B cell (primary cell): ENCODE measurements around the gene MRPS23. TPM values are rescaled to one million over a fixed set of nuclear protein-coding genes. Genes with fewer than 3 reads are reported as not detected.

Experiments used
- ATAC-seq: fragments of 200-7000 bp; cut with Tn5 transposase; one replicate; pipeline ENCODE4 v1.10.0; 2021; ENCODE audit warnings: low read depth, mild to moderate bottlenecking, moderate number of reproducible peaks, moderate library complexity
- CTCF ChIA-PET: fragments of 350-600 bp; sonication (Branson Sonifier 250); formaldehyde crosslinking; loops from one replicate; lab custom pipeline; 2021; ENCODE audit warnings: antibody characterized with exemption, inconsistent platforms; lab: Charles Lee
- POLR2A ChIA-PET: fragments of 350-600 bp; sonication (Branson Sonifier 250); formaldehyde crosslinking; loops from one replicate; lab custom pipeline; 2021; ENCODE audit warnings: antibody characterized with exemption; lab: Charles Lee
- DNase-seq: peaks from one replicate; pipeline ENCODE4 v3.0.0; 2013
- H2AFZ ChIP-seq: 2 replicates; pipeline ENCODE4 v1.6.1; 2012; ENCODE audit warnings: mild to moderate bottlenecking, low read depth, low read length; ENCODE audit not compliant: insufficient read depth, poor library complexity, severe bottlenecking
- H3K27ac ChIP-seq, 2 donors: 1 replicate in 1 of 2; 2 replicates in 1 of 2; pipeline ENCODE4 v1.5.1; 2012 to 2013; ENCODE audit warnings: low read length in 2 of 2, mild to moderate bottlenecking in 2 of 2, moderate library complexity in 1 of 2
- H3K27me3 ChIP-seq, 4 experiments: fragments of 200-600 bp in 1 of 4; sonication (generic) in 1 of 4; replicated peaks in 1 of 4; 1 replicate in 2 of 4; 2 replicates in 2 of 4; pipeline versions ENCODE4 v1.6.1 to v1.7.0; 2013 to 2016; ENCODE audit warnings: low read length in 3 of 4, mild to moderate bottlenecking in 2 of 4, mixed read lengths in 1 of 4, moderate library complexity in 1 of 4; ENCODE audit not compliant: insufficient read depth in 4 of 4, control insufficient read depth in 3 of 4; ENCODE audit errors: control extremely low read depth in 1 of 4
- H3K36me3 ChIP-seq, 2 experiments: replicated peaks in 1 of 2; 1 replicate in 1 of 2; 2 replicates in 1 of 2; pipeline versions ENCODE4 v1.6.1 to v1.7.1; 2013; ENCODE audit warnings: low read length in 1 of 2; ENCODE audit not compliant: insufficient read depth in 2 of 2, control insufficient read depth in 1 of 2; ENCODE audit errors: control extremely low read depth in 1 of 2, extremely low read depth in 1 of 2
- H3K4me1 ChIP-seq, 2 donors: fragments of 200-600 bp in 1 of 2; sonication (generic) in 1 of 2; 1 replicate in 1 of 2; 2 replicates in 1 of 2; pipeline versions ENCODE4 v1.5.1 to v1.6.1; 2013 to 2017; ENCODE audit warnings: low read length in 2 of 2; ENCODE audit not compliant: control insufficient read depth in 2 of 2, insufficient read depth in 2 of 2
- H3K4me2 ChIP-seq: replicated peaks from 2 replicates; pipeline ENCODE3; 2012; ENCODE audit warnings: mild to moderate bottlenecking, low read depth, low read length; ENCODE audit not compliant: poor library complexity, severe bottlenecking
- H3K4me3 ChIP-seq, 5 experiments: fragments of 200-600 bp in 1 of 5; sonication (generic) in 1 of 5; 1 replicate in 3 of 5; 2 replicates in 2 of 5; pipeline versions ENCODE4 v1.5.1 to v1.7.0; 2011 to 2016; ENCODE audit warnings: low read length in 4 of 5, mild to moderate bottlenecking in 4 of 5, low read depth in 2 of 5, control low read depth in 1 of 5, moderate library complexity in 1 of 5; ENCODE audit not compliant: insufficient read depth in 1 of 5; ENCODE audit errors: control extremely low read depth in 1 of 5, extremely low read depth in 1 of 5
- H3K79me2 ChIP-seq: fragments of 200-600 bp; sonication (generic); one replicate; pipeline ENCODE4 v1.6.0; 2016; ENCODE audit warnings: low read length; ENCODE audit not compliant: control insufficient read depth, insufficient read depth
- H3K9ac ChIP-seq: fragments of 200-600 bp; sonication (generic); 2 replicates; pipeline ENCODE4 v1.6.1; 2017; ENCODE audit warnings: mild to moderate bottlenecking, low read length, moderate library complexity
- H3K9me3 ChIP-seq, 3 donors: one replicate each; pipeline versions ENCODE4 v1.6.1 to v1.7.1; 2013; ENCODE audit warnings: low read length in 2 of 3; ENCODE audit not compliant: control insufficient read depth in 2 of 3, insufficient read depth in 1 of 3; ENCODE audit errors: control extremely low read depth in 1 of 3
- H4K20me1 ChIP-seq: 2 replicates; pipeline ENCODE4 v1.6.0; 2012; ENCODE audit warnings: mild to moderate bottlenecking, low read length; ENCODE audit not compliant: insufficient read depth, control insufficient read depth, poor library complexity, severe bottlenecking
- H3K27ac Mint-ChIP-seq: one replicate; pipeline ENCODE4 v1.8.0; 2021; ENCODE audit warnings: mixed read lengths
- H3K27me3 Mint-ChIP-seq: one replicate; pipeline ENCODE4 v1.8.0; 2021; ENCODE audit warnings: mixed read lengths
- H3K4me1 Mint-ChIP-seq: one replicate; pipeline ENCODE4 v1.8.0; 2021; ENCODE audit warnings: mixed read lengths
- H3K4me3 Mint-ChIP-seq: one replicate; pipeline ENCODE4 v1.8.0; 2021; ENCODE audit warnings: mixed read lengths
- H3K9me3 Mint-ChIP-seq: one replicate; pipeline ENCODE4 v1.8.0; 2022; ENCODE audit warnings: mixed read lengths; ENCODE audit not compliant: insufficient read depth
- CTCF ChIP-seq: fragments of 200-600 bp; IDR thresholded peaks from one replicate; pipeline ENCODE4 v1.8.0; 2022; ENCODE audit warnings: antibody characterized with exemption, mild to moderate bottlenecking
- EZH2 ChIP-seq: IDR thresholded peaks from 2 replicates; pipeline ENCODE4 v1.6.1; 2012; ENCODE audit warnings: borderline replicate concordance, low read depth, mild to moderate bottlenecking, moderate library complexity, low read length; ENCODE audit not compliant: insufficient read depth, poor library complexity, severe bottlenecking
- WGBS: methylation state at CpG from one replicate; pipeline ENCODE4 v1.1.5; 2013; ENCODE audit warnings: missing lambda C conversion rate; ENCODE audit not compliant: insufficient coverage; 5-methylcytosine and 5-hydroxymethylcytosine counted together
- intact Hi-C: fragments of 100-400 bp; cut with micrococcal nuclease; formaldehyde crosslinking; loops from one replicate; pipeline ENCODE4 v1.10.0; 2022
- polyA plus RNA-seq: library from polyadenylated mRNA; depleted of rRNA; stranded (reverse); fragments of >200 nt; gene quantifications from 2 replicates; pipeline ENCODE4 v1.2.3, GENCODE V29; 2012
- total RNA-seq, 2 donors: library from RNA; stranded (reverse); fragments of 120-200 nt in 1 of 2; gene quantifications; 1 replicate in 1 of 2; 2 replicates in 1 of 2; pipeline versions ENCODE4 v1.2.3 to v1.2.4, GENCODE V29; 2013 to 2022

Gene MRPS23
- total and polyA plus RNA-seq, 2 donors (not counting 1 experiment from before 2014, with no cell fraction given): 10.3 to 25.4 TPM

- Histone ChIP-seq H3K4me2 (no peak overlapping the region), H3K27me3 (peaks cover 0 to 64% (median 34%) of the 10 kb centered on the region in 4 experiments), H3K79me2 (no peaks in the 10 kb centered on the region), H3K4me1 (peaks cover 34 to 37% of the 10 kb centered on the region in 2 donors), H4K20me1 (no peaks in the 10 kb centered on the region), H3K9ac (no peak overlapping the region), H2AFZ (no peak overlapping the region), H3K4me3 (no peak overlapping the region), H3K9me3 (peaks cover 0 to 15% (median 0%) of the 10 kb centered on the region in 3 donors), H3K36me3 (no peaks in the 10 kb centered on the region), H3K27ac (no peak overlapping the region)
- intact Hi-C loops: no loop called here
- no peaks in the 10 kb centered on the region for H3K9me3 Mint-ChIP-seq
- WGBS: 56% methylated on average over 10 of the region's 16 CpGs
- H3K4me3 Mint-ChIP-seq: peak overlapping the region; percentile 69
- TF ChIP-seq EZH2: no peak
- no peak for TF ChIP-seq CTCF
- peaks cover 25% of the 10 kb centered on the region for H3K4me1 Mint-ChIP-seq
- ChIA-PET CTCF (interaction anchor here (1.1 kb wide), 1 partner anchor 126 kb away, joined by 3 read pairs; no protein-coding TSS in a partner anchor), POLR2A (interaction anchor here (0.6 kb wide), 1 partner anchor 1976 kb away, joined by 3 read pairs; no protein-coding TSS in a partner anchor)
- no peak overlapping the region for H3K27ac Mint-ChIP-seq
- ATAC-seq (no peak), DNase-seq (no peak)
- peaks cover 56% of the 10 kb centered on the region for H3K27me3 Mint-ChIP-seq
Measured at GRCh38 chr17:57873261-57874057, 23.6 kb upstream of the MRPS23 start.

DNA sequence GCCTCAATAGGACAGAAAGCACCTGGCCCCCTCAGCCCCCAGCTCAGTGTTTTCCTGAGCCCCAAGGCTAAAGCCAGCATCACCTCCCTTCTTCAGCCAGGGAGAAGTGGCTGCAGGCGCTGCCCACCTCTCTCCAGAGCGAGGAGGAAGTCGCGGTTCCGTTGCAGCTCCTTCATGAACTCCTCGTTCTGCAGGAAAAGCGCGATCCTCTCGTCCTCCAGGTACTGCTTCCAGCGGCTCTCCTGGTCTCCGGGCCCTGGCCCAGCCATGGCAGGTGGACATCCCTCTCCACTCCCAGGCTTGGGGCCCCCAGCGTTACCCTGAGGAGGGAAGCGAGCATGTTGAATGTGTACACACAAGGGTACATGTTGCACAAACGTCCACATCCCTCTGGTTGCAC is 22.7 kb upstream of the MRPS23 start:
- Histone ChIP-seq H3K36me3 (no peaks in the 10 kb centered on the region), H3K27ac (no peak overlapping the region), H3K4me1 (peaks cover 43 to 46% of the 10 kb centered on the region in 2 donors), H3K79me2 (no peaks in the 10 kb centered on the region), H3K9ac (no peak overlapping the region), H3K4me3 (no peak overlapping the region), H2AFZ (no peak overlapping the region), H3K9me3 (peaks cover 0 to 15% (median 0%) of the 10 kb centered on the region in 3 donors), H3K27me3 (peaks cover 0 to 64% (median 33%) of the 10 kb centered on the region in 4 experiments), H3K4me2 (no peak overlapping the region), H4K20me1 (no peaks in the 10 kb centered on the region)
- H3K9me3 Mint-ChIP-seq: no peaks in the 10 kb centered on the region
- H3K4me1 Mint-ChIP-seq: peaks cover 34% of the 10 kb centered on the region
- intact Hi-C loops: no loop called here
- ChIA-PET CTCF (interaction anchor here (0.6 to 5.9 kb wide), 2 partner anchors 8 to 13 kb away, joined by 3 to 57 read pairs; no protein-coding TSS in a partner anchor), POLR2A (no interaction called here)
- ATAC-seq (no peak), DNase-seq (no peak)
- H3K27ac Mint-ChIP-seq: no peak overlapping the region
- no peak for TF ChIP-seq EZH2
- TF ChIP-seq CTCF: no peak
- H3K27me3 Mint-ChIP-seq: peaks cover 50% of the 10 kb centered on the region
- no peak overlapping the region for H3K4me3 Mint-ChIP-seq
- 11% methylated on average over 13 of the region's 14 CpGs for WGBS
